IMR-90 (cell line): ENCODE measurements around the gene DYRK1B. TPM values are rescaled to one million over a fixed set of nuclear protein-coding genes. Genes with fewer than 3 reads are reported as not detected.

Source experiments
- ATAC-seq: fragments of 200-7000 bp; cut with Tn5 transposase; 2 replicates; pipeline ENCODE4 v1.9.1; 2020; ENCODE audit warnings: low read depth, mild to moderate bottlenecking, moderate library complexity
- Bru-seq: library from RNA; stranded (reverse); fragments of 400-500 nt; gene quantifications from one replicate; lab custom pipeline; 2021; lab: Mats Ljungman, UMichigan
- BruChase-seq, 2 experiments: library from RNA; stranded (reverse); fragments of 400-500 nt; gene quantifications; one replicate each; lab custom pipeline; 2021; lab: Mats Ljungman, UMichigan
- BruUV-seq: library from RNA; stranded (reverse); fragments of 400-500 nt; replicated peaks from 2 replicates; lab custom pipeline; 2021; lab: Mats Ljungman, UMichigan
- CTCF ChIA-PET: fragments of 300-600 bp; formaldehyde crosslinking; extraction: SDS; loops from one replicate; lab custom pipeline; 2021; ENCODE audit warnings: antibody characterized with exemption; lab: Yijun Ruan, JAX
- POLR2A ChIA-PET: fragments of 300-600 bp; sonication (Branson Sonifier 250); formaldehyde crosslinking; loops from one replicate; lab custom pipeline; 2022; ENCODE audit warnings: antibody characterized with exemption; ENCODE audit not compliant: unreplicated experiment; lab: Charles Lee
- DNase-seq: peaks from one replicate; pipeline ENCODE4 v3.0.0; 2013
- H2AFZ ChIP-seq: replicated peaks from 2 replicates; pipeline ENCODE3; 2013; ENCODE audit warnings: low read length, mild to moderate bottlenecking; ENCODE audit not compliant: poor library complexity
- H2AK5ac ChIP-seq: 2 replicates; pipeline ENCODE4 v1.6.1; 2013; ENCODE audit warnings: low read depth, low read length, inconsistent platforms
- H2AK9ac ChIP-seq: replicated peaks from 2 replicates; pipeline ENCODE3; 2013; ENCODE audit warnings: mild to moderate bottlenecking, low read depth, low read length, moderate library complexity; ENCODE audit not compliant: poor library complexity
- H2BK120ac ChIP-seq: 2 replicates; pipeline ENCODE4 v1.6.1; 2013; ENCODE audit warnings: low read depth, low read length, inconsistent platforms
- H2BK15ac ChIP-seq: 3 replicates; pipeline ENCODE4 v1.6.1; 2013; ENCODE audit warnings: low read depth, low read length, inconsistent platforms
- H2BK20ac ChIP-seq: 2 replicates; pipeline ENCODE4 v1.6.1; 2013; ENCODE audit warnings: low read depth, mild to moderate bottlenecking, inconsistent platforms, low read length, moderate library complexity
- H2BK5ac ChIP-seq: 2 replicates; pipeline ENCODE4 v1.6.1; 2013; ENCODE audit warnings: mild to moderate bottlenecking, low read depth, low read length, inconsistent platforms; ENCODE audit not compliant: poor library complexity, severe bottlenecking
- H3K14ac ChIP-seq: replicated peaks from 2 replicates; pipeline ENCODE4 v1.6.1; 2013; ENCODE audit warnings: low read depth, low read length, inconsistent platforms
- H3K18ac ChIP-seq: 2 replicates; pipeline ENCODE4 v1.6.1; 2013; ENCODE audit warnings: low read depth, low read length, control low read depth
- H3K23ac ChIP-seq: 2 replicates; pipeline ENCODE4 v1.6.1; 2013; ENCODE audit warnings: low read depth, low read length, inconsistent platforms
- H3K27ac ChIP-seq: 2 replicates; pipeline ENCODE4 v1.5.1; 2013; ENCODE audit warnings: mild to moderate bottlenecking, control low read depth, low read length; ENCODE audit not compliant: insufficient read depth
- H3K27me3 ChIP-seq: 2 replicates; pipeline ENCODE4 v1.6.1; 2013; ENCODE audit warnings: low read length; ENCODE audit not compliant: control insufficient read depth, insufficient read depth
- H3K36me3 ChIP-seq: 2 replicates; pipeline ENCODE4 v1.6.1; 2013; ENCODE audit warnings: low read length, mixed read lengths; ENCODE audit not compliant: control insufficient read depth, insufficient read depth
- H3K4ac ChIP-seq: 2 replicates; pipeline ENCODE4 v1.6.1; 2013; ENCODE audit warnings: low read depth, low read length, inconsistent platforms
- H3K4me1 ChIP-seq: 2 replicates; pipeline ENCODE4 v1.6.1; 2013; ENCODE audit warnings: low read length, mixed read lengths; ENCODE audit not compliant: control insufficient read depth, insufficient read depth
- H3K4me2 ChIP-seq: 2 replicates; pipeline ENCODE4 v1.6.1; 2013; ENCODE audit warnings: low read depth, mild to moderate bottlenecking, control low read depth, low read length, moderate library complexity
- H3K4me3 ChIP-seq: 2 replicates; pipeline ENCODE4 v1.5.1; 2013; ENCODE audit warnings: low read depth, mild to moderate bottlenecking, control low read depth, low read length, moderate library complexity; ENCODE audit not compliant: insufficient read depth
- H3K56ac ChIP-seq: 2 replicates; pipeline ENCODE4 v1.6.1; 2013; ENCODE audit warnings: low read length, inconsistent platforms; ENCODE audit not compliant: insufficient read depth; ENCODE audit errors: extremely low read depth
- H3K79me1 ChIP-seq, 2 experiments: 2 replicates each; pipeline ENCODE4 v1.6.1; 2013; ENCODE audit warnings: low read length in 2 of 2, inconsistent platforms in 1 of 2, low read depth in 1 of 2
- H3K9ac ChIP-seq: 2 replicates; pipeline ENCODE4 v1.6.1; 2013; ENCODE audit warnings: low read depth, low read length, control low read depth
- H3K9me1 ChIP-seq: 2 replicates; pipeline ENCODE4 v1.6.1; 2013; ENCODE audit warnings: low read length, inconsistent platforms; ENCODE audit not compliant: insufficient read depth
- H3K9me3 ChIP-seq: 2 replicates; pipeline ENCODE4 v1.6.1; 2013; ENCODE audit warnings: low read length; ENCODE audit not compliant: control insufficient read depth, insufficient read depth
- H4K20me1 ChIP-seq: 2 replicates; pipeline ENCODE4 v1.6.1; 2013; ENCODE audit warnings: low read length, inconsistent platforms; ENCODE audit not compliant: insufficient read depth
- H4K5ac ChIP-seq: 2 replicates; pipeline ENCODE4 v1.6.1; 2013; ENCODE audit warnings: mild to moderate bottlenecking, low read depth, low read length, control low read depth
- H4K8ac ChIP-seq, 2 experiments: 2 replicates each; pipeline ENCODE4 v1.6.1; 2013; ENCODE audit warnings: low read depth in 2 of 2, low read length in 2 of 2, control low read depth in 1 of 2, inconsistent platforms in 1 of 2
- H4K91ac ChIP-seq: 2 replicates; pipeline ENCODE4 v1.6.1; 2013; ENCODE audit warnings: low read depth, low read length, inconsistent platforms; ENCODE audit not compliant: insufficient read depth
- BHLHE40 ChIP-seq: fragments of 150-350 bp; IDR thresholded peaks from 2 replicates; pipeline ENCODE4 v1.6.1; 2016; ENCODE audit warnings: mild to moderate bottlenecking, low read depth, low read length
- CEBPB ChIP-seq: IDR thresholded peaks from 2 replicates; pipeline ENCODE4 v1.6.1; 2012; ENCODE audit warnings: low read depth, low read length, improper control_type of control experiment
- ELK1 ChIP-seq: fragments of 150-350 bp; IDR thresholded peaks from 2 replicates; pipeline ENCODE4 v1.6.1; 2016; ENCODE audit warnings: low read depth, mild to moderate bottlenecking, low read length, moderate library complexity, borderline replicate concordance
- FOS ChIP-seq: fragments of 150-350 bp; IDR thresholded peaks from 2 replicates; pipeline ENCODE4 v1.6.1; 2016; ENCODE audit warnings: low read depth, low read length
- MAFK ChIP-seq: IDR thresholded peaks from 2 replicates; pipeline ENCODE4 v1.6.1; 2012; ENCODE audit warnings: low read depth, low read length, improper control_type of control experiment
- MAZ ChIP-seq: IDR thresholded peaks from 2 replicates; pipeline ENCODE4 v1.6.1; 2012; ENCODE audit warnings: low read depth, mild to moderate bottlenecking, low read length, improper control_type of control experiment, moderate library complexity, borderline replicate concordance
- MXI1 ChIP-seq: IDR thresholded peaks from 2 replicates; pipeline ENCODE4 v1.6.1; 2012; ENCODE audit warnings: low read depth, mild to moderate bottlenecking, low read length, moderate library complexity, borderline replicate concordance
- POLR2A ChIP-seq: IDR thresholded peaks from 2 replicates; pipeline ENCODE4 v1.6.1; 2012; ENCODE audit warnings: mild to moderate bottlenecking, low read depth, low read length
- RFX5 ChIP-seq: IDR thresholded peaks from 2 replicates; pipeline ENCODE4 v1.8.0; 2012; ENCODE audit warnings: low read depth, mild to moderate bottlenecking, low read length, moderate library complexity
- SMC3 ChIP-seq: fragments of 150-350 bp; IDR thresholded peaks from 2 replicates; pipeline ENCODE4 v1.6.1; 2016; ENCODE audit warnings: low read depth, mild to moderate bottlenecking, antibody characterized with exemption, low read length, moderate library complexity
- WGBS, 2 experiments: methylation state at CpG; one replicate each; pipeline versions ENCODE4 v1.1.5 to v1.1.7; 2013; ENCODE audit warnings: missing lambda C conversion rate in 2 of 2; ENCODE audit not compliant: insufficient read length in 1 of 2; ENCODE audit errors: extremely low coverage in 2 of 2; 5-methylcytosine and 5-hydroxymethylcytosine counted together
- dilution Hi-C: fragments of 300-500 bp; cut with HindIII; formaldehyde crosslinking; loops from one replicate; pipeline ENCODE4 v1.14.3; 2018; ENCODE audit warnings: low sequenced_read_pairs; ENCODE audit not compliant: unreplicated experiment
- in situ Hi-C: fragments of 300-500 bp; cut with MboI; formaldehyde crosslinking; loops from 3 replicates; pipeline ENCODE4 v1.14.3; 2019; ENCODE audit warnings: low sequenced_read_pairs, inconsistent platforms, mixed read lengths
- intact Hi-C: fragments of 100-400 bp; cut with micrococcal nuclease; formaldehyde crosslinking; loops from 2 replicates; pipeline ENCODE4 v1.10.0; 2022
- long read RNA-seq: library from polyadenylated mRNA; unstranded; transcript quantifications from one replicate; pipeline ENCODE4 v2.0.0, GENCODE V29; 2021; ENCODE audit not compliant: unreplicated experiment
- polyA plus RNA-seq, 3 experiments: library from polyadenylated mRNA; depleted of rRNA; stranded (reverse); fragments of >200 nt; gene quantifications; 2 replicates each; pipeline ENCODE4 v1.2.3, GENCODE V29; 2012; ENCODE audit warnings: low replicate concordance in 1 of 3
- total RNA-seq: library from RNA; depleted of rRNA; stranded (reverse); fragments of >200 nt; gene quantifications from 2 replicates; pipeline ENCODE4 v1.2.3, GENCODE V29; 2012; rRNA removed
- TF ChIP-seq, protein P1 (sequence below): fragments of 150-350 bp; IDR thresholded peaks from 2 replicates; pipeline ENCODE4 v1.6.1; 2017; ENCODE audit warnings: mild to moderate bottlenecking, antibody characterized with exemption, low read length, low read depth

The DYRK1B gene
- total RNA-seq (2.7 and 3.6 TPM in 2 replicates), polyA plus RNA-seq (2012; rRNA removed) (10.2 and 11.4 TPM in 2 replicates), Bru-seq, nascent RNA (percentile 52 among the genes with signal in this experiment), BruChase-seq, experiment 1, labeled RNA remaining after a 6-hour chase (percentile 63 among the genes with signal in this experiment), BruChase-seq, experiment 2, labeled RNA remaining after a 2-hour chase (percentile 62 among the genes with signal in this experiment)
- polyA plus RNA-seq (2012; cell fraction: cytosol; rRNA removed): 10.2 and 18.8 TPM in 2 replicates
- 34.3 and 52.3 TPM in 2 replicates for polyA plus RNA-seq (2012; cell fraction: nucleus; rRNA removed; ENCODE audit: low replicate concordance)
- long read RNA-seq, partial matches to known transcripts: 1 of 9 reads
- long read RNA-seq, other reads (novel, unspliced or antisense): 3 of 9 reads

- no peaks in the 10 kb centered on the region for H3K9me3 ChIP-seq
- POLR2A ChIA-PET: interaction anchor here (0.6 kb wide), 1 partner anchor 295 kb away, joined by 3 read pairs; no protein-coding TSS in a partner anchor
Measured at GRCh38 chr19:39833464-39834286, at the start of gene DYRK1B. Gene DYRK1B, minus strand, starts transcription at chr19:39834162. Its CDS starts 2,295 bp downstream, at chr19:39831867.

More at GRCh38 chr19:39833464-39834286, at the start of gene DYRK1B:
- Histone ChIP-seq H2BK5ac (peak within 1 kb of the TSS; percentile 64), H3K56ac (no peak within 1 kb of the TSS), H4K5ac (peak within 1 kb of the TSS; percentile 77), H4K20me1 (no peaks in the 10 kb centered on the region; the same call in 1 of the 2 replicates), H2AK5ac (peak within 1 kb of the TSS; percentile 37), H3K4me1 (peaks cover 10% of the 10 kb centered on the region), H2BK15ac (no peak within 1 kb of the TSS), H3K4ac (peak within 1 kb of the TSS; percentile 62), H2BK20ac (no peak within 1 kb of the TSS), H2BK120ac (no peak within 1 kb of the TSS; the same call in 1 of the 2 replicates), H3K4me2 (peak within 1 kb of the TSS; percentile 78), H3K4me3 (peak within 1 kb of the TSS; percentile 78), H3K27ac (peak within 1 kb of the TSS; percentile 72), H3K27me3 (no peaks in the 10 kb centered on the region), H3K18ac (no peak within 1 kb of the TSS; the same call in 1 of the 2 replicates), H3K79me1 (peaks cover 13 to 40% of the 10 kb centered on the region in 2 experiments), H3K9me1 (peaks cover 22% of the 10 kb centered on the region), H2AFZ (peak within 1 kb of the TSS; percentile 94), H4K91ac (peak within 1 kb of the TSS; percentile 13), H3K14ac (peak within 1 kb of the TSS; percentile 11), H2AK9ac (peak within 1 kb of the TSS; percentile 97), H4K8ac (peak within 1 kb of the TSS; percentile 73 to 97), H3K23ac (no peak within 1 kb of the TSS), H3K36me3 (peaks cover 44% of the 10 kb centered on the region), H3K9ac (peak within 1 kb of the TSS; percentile 86)
- peak; percentile 92 for ATAC-seq
- DNase-seq: peak; percentile 96
- intact Hi-C loops: no loop called here
- no TSS peak for BruUV-seq
- TF ChIP-seq POLR2A: peak; percentile 69
- TF ChIP-seq MAFK: no peak
- TF ChIP-seq, protein P1, sequence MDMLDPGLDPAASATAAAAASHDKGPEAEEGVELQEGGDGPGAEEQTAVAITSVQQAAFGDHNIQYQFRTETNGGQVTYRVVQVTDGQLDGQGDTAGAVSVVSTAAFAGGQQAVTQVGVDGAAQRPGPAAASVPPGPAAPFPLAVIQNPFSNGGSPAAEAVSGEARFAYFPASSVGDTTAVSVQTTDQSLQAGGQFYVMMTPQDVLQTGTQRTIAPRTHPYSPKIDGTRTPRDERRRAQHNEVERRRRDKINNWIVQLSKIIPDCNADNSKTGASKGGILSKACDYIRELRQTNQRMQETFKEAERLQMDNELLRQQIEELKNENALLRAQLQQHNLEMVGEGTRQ: peak; percentile 99
- TF ChIP-seq FOS: peak; percentile 55; the same call in 1 of the 2 replicates
- TF ChIP-seq SMC3: no peak
- peak; percentile 30 for TF ChIP-seq MXI1
- TF ChIP-seq ELK1: no peak
- peak; percentile 83; the same call in 1 of the 2 replicates for TF ChIP-seq MAZ
- TF ChIP-seq RFX5: peak; percentile 95
- TF ChIP-seq BHLHE40: peak; percentile 94
- no peak for TF ChIP-seq CEBPB
- CTCF ChIA-PET: interaction anchor here (1.5 to 1.6 kb wide), 2 partner anchors 9 to 41 kb away, joined by 5 to 7 read pairs; no protein-coding TSS in a partner anchor
- in situ Hi-C loops: loop anchor here (25.0 kb wide), 1 partner anchor 396 kb away; the partner anchor contains the start of genes RPS16 and SUPT5H
- WGBS, 2 experiments: 9% methylated on average over 13 of the region's 59 CpGs; no CpG with 5 or more reads in 1 of the 2 experiments
- dilution Hi-C loops: no loop called here
